NCI-H2029 (cell line): ENCODE measurements around the gene ACE.

Experiments used
- DNase-seq: peaks from one replicate; lab custom pipeline; 2025; lab: John Stamatoyannopoulos, UW

ACE gene

DNA sequence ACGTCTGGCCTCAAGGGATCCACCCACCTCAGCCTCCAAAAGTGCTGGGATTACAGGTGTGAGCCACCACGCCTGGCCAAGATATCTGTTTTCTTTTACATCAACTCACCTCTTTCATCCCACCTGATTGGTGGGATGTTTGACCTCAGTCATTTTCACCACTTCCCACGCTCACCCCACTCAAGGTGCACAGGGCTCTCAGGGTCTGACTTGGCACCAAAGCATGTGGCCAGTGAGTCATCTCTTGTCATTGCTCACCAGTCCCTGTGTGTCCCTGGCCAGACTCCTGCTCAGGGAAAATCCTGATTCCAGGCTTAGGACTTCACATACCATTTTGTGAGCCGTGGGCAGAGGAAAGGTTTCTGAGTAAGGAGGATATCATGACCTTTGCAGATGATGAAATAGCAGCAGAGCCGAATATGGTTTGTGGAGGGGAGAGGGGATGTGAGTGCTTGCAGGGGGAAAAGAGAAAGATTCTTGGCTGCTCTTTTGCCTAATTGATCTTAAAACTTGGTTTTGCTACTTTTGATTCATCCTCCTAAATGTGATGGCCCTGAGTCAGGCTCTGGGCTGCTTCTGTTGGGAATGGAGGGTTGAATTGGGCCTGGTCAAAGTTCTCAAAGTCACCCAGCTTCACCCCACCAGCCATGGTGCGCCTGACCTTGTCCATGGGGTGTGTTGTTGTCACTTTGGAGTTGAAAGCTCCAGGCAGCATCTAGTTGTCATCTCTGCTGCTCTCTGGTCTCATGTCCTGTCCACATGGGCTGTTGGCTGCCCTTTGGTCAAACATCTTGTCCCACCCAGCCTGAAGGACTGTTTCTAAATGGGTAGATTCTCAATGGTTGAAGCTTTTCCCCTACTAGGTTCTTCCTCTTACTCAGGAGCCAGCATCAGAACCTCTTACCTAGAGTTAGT lies 40.3 kb downstream of the ACE start:
- no peak for DNase-seq

DNA sequence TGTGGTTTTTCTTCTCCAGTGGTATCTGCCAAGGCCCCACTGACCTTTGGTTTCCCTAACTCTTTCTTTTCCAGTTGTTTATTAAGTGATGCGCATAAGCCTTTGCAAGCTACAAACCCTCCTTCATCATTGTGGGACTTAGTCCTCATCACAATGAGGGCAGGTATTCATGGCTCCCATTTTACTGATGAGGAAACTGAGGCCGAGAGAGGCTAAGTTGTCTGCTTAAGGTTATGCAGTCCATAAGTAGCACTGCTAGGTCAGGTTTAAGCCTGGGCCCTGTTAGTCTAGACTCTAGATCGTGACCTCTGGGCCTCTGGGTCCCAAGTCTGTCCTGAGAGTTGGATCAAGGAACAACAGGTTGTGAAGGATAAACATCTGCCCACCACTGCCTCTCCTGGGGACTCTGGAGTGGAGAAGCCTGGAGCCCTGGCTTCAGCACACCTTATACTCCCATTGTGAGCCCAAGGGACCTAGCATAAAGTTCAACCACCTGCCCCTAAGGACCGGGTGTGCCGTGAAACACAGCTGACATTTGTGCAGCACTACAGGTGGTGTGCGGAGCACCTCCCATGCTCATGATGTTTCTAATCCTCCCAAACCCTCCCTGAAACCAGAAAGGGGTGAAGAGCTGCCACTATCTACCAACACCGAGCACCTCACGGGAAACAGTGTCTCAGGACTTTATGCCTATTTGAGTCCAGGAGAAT lies 41.1 kb downstream of the ACE start:
- no peak for DNase-seq

DNA sequence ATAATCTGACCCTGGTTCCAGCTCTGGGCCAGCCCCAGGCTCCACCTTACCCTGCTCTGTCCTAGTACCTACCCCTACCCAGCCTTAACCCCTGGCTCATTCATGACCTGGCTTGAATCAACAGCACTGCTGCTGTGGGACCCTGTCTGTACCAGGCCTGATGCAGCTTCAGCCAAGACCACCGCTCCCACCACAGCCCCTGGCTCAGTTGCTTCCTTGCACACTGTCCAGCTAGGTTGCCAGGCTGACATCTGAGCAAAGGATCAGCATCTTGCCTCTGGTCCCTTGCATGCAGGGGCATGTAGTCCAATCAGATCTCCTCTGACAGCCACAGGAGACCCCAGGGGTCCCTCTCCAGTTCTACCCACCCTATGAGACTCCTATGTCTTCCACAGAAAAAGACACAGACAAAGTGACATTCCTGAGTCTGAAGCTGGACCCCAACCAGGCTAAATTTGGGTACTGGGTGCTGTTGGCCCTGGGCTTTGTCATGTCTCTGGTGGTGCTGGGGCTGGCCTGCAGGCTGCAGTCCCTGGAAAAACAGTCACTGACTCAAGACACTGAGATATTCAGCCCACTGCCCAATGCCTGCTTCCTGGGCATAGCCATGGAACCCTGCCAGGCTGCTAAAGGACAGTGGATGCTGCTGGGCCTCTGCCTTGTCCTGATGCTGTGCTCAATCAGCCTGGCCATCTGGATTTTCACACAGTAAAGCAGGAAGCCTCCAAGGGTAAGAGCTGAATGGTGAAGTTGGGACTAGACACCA lies 42.4 kb downstream of the ACE start:
- DNase-seq, result no peak

DNA sequence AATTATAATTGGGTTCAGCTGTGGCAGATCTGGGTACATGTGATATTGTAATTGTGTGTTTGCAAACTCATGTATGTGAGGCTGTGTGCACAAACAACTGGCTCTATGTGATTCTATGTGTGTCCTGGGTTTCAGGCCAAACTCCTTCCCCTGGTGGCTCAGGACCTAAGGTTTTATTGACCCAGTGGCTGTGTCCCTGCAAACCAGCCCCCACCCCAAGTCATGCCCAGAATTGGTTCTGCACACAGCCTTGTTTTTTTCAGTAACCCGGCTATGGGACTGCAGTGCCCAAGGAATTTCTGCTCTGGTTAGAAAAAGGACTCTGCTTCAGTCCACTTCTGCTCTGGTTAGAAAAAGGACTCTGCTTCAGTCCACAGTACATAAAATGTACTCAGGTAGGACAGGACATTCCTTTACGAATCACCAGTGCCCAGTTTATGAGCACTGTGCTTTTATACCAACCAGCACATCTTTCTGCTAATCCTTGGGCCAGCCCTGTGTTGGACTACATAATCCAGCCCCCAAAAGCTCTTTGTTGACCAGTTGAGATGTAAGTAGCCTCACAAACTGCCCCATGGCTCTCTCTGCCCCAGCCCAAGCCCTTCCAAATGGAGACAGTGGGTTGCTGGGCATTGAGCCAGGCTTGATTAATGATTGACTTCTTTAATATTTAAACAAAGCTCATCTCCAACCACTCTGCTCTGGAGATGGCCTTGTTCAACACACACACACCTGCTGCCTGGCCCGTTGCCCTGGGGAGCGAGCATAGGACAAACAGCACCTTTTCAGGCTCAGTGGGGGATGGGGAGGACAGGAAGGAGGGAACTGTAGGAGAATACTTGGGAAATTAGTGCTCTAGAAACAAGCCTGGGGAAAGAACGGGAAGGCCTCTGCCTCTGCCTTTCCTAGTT lies 43.4 kb downstream of the ACE start:
- peak; percentile 97 for DNase-seq

DNA sequence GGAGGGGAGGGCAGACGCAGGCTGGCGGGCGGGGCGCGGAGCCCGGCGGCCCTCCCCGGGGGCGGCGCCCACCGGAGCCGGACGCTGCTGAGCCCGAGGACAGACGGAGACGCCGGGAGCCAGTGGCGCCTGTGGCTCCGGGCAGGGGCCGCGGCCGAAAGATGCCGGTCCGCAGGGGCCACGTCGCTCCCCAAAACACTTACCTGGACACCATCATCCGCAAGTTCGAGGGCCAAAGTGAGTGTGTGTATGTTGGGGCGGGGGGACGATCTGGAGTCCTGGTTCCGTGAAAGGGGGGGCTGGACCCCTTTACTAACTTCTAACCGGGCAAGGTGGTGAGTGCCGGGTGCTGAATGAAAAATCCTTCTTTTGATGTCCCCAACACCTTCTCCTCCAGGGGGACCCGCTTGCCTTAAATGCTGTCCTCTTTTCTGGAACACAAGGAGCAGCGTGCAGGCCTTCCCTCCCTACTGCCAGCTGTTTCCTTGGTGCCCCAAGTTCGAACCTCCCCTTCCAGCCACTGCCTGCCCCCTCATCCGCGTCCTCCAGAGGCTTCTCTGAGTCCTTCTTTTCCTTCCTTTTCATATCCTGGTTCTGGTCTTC lies 46.5 kb downstream of the ACE start, which contains the start of gene KCNH6:
KCNH6 (plus strand) TSS at position 106 of the 603 bp plus-strand sequence; CDS start at position 162, 56 bp downstream.
- DNase-seq, result no peak

DNA sequence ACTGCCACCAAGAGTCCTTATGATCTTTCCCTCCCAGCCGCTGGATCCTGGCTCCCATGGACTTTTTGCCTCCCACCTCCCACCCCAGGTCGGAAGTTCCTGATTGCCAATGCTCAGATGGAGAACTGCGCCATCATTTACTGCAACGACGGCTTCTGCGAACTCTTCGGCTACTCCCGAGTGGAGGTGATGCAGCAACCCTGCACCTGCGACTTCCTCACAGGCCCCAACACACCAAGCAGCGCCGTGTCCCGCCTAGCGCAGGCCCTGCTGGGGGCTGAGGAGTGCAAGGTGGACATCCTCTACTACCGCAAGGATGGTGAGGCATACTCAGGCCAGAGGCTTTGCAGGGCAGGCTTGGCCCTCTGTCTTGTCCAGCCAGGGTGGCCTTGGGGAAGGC lies 47.2 kb downstream of the ACE start:
- DNase-seq, result no peak

DNA sequence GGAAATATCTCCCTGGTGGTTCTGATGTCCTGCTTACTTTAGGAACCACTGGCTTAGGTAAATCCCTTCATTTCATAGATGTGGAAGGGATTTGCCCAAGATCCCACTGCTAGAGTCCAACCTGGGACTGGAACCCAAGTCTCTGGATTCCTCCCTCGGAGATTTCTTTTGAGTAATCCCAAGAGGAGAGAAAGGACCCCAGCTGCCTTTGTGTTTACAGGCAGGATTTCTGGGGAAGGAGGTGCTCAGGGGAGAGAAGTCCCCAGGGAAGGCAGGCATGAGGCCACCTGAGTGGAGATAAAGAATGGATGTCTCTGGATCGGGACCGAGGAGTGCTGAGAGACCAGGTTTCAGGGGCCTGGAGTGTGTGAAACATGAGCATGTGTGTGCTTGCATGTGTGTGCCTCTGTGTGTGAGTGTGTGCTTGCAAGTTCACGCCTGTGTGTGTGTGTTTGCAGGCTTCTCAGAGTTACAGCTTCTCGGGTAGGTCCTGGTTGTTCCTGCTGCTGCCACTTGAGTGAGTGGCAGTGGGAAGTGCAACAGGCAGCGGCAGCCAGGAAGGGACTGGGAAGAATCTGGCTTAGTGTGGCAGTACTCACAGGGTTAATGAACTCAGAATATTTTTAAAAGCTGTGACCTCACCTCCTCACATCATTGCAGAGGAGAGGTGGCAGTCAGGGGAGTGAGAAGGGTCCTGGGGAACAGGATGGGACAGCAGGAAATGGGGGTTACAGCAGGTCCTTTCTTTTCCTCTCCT lies 48.5 kb downstream of the ACE start:
- no peak for DNase-seq

DNA sequence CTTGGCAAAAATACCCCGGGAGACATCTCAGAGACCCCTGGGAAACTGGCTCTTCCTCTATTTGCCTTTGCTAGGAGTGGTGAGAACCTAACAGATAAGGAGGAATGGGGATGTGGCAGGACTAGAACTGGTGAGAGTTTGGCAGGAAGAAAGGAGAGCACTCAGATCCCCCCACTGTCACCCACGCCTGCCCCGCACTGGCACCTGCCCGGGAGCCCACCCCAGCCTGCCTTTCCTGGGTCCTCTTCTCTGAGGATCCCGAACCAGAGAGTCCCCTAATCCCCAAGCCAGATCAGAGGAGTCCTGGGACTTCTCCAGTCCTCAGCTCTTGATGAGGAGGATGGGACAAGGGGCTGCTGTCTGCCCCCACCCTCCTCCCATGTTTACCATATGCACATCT lies 50.0 kb downstream of the ACE start:
- no peak for DNase-seq

DNA sequence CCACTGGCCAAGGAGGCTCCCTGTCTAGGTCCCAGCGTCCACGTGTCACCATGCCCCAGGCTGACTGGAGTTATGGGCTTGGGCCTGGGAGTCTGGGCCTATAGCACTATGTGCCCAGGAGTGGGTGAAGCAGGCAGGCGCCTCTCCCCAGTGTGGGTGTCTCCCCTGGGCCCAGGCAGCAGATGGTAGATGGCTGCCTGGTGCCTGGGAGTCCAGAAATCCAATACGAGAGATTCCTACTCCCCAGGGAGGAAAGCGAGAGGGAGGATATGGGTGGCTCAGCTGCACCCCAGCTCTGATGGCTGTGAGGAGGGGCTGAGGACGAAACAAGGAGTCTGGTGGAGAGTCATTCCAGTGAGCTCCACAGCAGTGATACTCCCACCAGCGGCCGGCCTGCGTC lies 51.3 kb downstream of the ACE start:
- no peak for DNase-seq

DNA sequence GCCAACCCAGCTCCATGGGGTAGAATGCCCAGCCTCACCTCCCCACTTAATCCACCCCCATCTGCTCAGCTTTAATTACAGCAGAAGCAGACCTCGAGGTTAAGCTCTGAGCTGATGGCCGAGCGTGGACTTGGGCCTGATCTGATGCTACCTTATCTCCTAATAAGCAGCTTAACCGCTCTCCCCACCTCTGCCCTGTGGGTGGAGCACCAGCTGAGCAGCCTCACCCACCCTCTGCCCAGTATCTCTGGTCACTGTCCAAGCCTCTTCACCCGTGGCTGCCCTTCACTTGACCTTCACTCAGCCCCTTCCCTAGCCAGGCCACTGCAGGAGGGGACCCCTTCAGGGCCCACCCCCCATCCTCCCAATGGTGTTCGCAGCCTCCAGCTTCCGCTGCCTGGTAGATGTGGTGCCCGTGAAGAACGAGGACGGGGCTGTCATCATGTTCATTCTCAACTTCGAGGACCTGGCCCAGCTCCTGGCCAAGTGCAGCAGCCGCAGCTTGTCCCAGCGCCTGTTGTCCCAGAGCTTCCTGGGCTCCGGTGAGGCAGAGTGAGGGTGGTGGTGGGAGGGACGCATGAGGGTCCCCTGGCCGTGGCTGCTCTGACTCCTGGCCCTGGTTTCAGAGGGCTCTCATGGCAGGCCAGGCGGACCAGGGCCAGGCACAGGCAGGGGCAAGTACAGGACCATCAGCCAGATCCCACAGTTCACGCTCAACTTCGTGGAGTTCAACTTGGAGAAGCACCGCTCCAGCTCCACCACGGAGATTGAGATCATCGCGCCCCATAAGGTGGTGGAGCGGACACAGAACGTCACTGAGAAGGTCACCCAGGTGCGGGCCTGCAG lies 53.1 kb downstream of the ACE start:
- no peak for DNase-seq

DNA sequence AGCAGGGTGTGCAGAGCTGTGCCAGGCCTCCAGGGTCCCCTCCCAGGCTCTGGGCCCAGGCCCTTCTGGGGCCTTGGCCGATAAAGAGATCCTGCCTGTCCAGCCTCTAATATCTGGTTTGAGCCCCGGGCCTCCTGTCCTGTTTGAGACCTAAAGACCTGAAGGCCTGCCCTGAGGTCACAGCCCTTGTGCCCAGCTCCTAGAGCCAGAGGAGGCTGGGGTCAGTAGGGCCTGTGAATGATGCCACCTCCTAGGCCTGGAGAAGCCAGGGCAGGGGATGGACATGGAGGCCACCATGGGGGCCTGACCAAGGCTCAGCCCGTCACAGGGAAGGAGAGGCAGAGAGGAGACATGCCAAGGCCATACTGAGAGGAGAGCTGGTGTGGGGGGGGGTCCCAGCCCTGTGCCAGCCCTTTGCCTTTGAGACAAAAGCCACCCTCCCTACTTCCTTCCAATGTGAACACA lies 53.7 kb downstream of the ACE start:
- no peak for DNase-seq

DNA sequence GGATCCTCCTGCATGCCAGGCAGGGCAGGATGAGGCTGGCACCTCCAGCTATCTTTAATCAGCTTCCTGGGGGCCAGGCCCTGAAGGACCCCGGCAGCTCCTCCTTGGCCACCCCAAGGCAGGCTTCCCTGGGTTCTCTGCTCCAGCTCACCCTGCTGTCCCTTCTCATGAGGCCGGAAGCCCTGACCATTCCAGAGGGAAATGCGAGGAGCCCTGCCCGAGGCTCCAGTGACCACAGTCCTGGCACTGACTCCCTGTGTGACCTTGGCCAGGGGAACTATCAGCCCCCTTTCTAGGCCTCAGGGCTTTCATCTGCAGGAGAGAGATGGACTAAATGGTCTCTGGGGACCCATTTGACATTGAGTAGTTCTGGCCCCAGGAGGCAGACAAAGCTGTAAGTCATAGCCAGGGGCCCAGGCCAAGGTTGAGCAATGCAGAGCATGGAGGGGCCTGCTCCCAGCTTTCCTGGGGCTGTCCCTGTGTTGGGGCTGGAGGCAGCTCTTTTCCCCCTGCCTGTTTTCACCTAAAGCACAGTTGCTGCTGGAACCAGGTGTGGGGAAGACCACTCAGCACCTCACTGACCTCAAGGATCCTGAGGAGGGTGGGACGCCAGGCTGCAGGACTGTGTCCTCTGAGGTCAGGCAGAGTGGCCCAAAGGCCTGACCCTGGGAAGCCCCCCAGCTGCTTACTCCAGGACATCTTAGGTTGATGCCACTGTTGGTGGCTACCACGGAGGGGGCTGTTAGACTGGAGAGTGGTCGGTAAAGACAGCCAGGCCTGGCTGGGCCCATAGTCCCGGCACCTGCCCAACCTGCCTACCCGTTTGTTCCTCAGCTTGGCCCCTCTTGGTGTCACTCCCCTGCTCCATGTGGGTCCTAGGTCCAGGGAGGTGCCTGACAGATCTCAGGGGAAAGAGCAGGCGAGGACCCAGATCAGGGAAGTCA lies 54.4 kb downstream of the ACE start:
- no peak for DNase-seq

DNA sequence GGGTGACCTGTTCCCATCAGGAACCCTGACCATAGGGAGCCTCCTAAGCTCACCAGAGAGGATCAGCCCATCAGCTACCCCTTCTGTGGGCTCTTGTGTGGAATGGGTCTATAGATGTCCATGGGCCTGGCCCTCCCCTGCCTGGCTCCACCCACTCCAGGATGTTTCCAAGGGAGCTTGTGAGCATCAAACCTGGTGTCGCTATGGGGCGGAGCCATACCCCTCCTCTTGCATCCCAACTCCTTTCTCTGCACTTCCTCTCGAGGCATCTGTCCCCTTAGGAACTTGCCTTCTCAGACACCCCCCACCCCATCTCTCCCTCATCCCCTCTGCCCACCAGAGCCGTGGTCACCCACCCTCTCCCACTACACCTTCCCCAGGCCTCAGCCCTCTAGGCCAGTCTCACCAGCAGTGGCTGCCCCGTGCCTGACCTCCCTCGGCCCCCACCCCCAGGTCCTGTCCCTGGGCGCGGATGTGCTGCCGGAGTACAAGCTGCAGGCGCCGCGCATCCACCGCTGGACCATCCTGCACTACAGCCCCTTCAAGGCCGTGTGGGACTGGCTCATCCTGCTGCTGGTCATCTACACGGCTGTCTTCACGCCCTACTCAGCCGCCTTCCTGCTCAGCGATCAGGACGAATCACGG lies 56.7 kb downstream of the ACE start:
- no peak for DNase-seq

DNA sequence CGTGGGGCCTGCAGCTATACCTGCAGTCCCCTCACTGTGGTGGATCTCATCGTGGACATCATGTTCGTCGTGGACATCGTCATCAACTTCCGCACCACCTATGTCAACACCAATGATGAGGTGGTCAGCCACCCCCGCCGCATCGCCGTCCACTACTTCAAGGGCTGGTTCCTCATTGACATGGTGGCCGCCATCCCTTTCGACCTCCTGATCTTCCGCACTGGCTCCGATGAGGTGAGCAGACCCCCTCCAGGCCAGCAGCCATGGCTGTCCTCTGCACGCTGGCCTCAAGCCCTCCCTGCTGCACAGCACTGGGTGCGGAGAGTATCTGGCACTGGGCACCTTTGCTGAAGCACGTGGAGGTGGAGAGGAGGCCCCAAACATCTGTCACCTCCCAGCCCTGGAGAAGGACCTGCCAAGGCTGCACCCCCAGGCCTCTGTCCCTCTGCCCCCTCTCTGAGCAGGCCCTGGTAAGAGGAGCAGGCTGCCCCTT lies 57.3 kb downstream of the ACE start:
- no peak for DNase-seq

DNA sequence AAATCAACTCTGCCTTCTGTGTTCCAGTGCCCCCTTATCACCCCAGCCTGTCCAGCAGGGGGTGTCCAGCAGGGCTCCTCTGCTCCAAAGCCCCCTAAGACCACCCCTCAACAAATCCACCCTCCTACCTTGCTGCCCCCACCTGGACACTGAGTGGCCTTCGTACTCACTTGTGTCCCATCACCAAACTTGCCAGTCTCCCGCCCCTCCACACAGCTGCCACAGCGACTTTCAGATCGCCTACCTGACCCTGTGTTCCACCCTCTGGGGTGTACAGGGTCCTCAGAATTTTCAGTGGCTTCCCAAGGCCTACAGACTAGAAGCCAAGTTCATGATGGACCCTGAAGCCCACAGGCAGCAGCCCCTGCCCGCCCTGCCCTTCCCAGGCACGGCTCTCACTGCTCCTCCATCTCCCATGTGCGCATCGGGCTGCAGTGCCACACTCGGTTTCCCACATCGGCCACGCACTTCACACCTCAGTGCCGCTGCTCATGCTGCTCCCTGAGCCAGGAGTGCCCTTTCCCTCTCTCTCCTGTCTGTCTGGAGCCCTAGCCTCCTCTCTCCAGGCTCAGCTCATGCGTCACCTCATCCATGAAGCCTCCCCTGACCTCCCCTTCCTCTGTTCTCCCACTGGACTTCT lies 58.1 kb downstream of the ACE start:
- DNase-seq, result no peak

DNA sequence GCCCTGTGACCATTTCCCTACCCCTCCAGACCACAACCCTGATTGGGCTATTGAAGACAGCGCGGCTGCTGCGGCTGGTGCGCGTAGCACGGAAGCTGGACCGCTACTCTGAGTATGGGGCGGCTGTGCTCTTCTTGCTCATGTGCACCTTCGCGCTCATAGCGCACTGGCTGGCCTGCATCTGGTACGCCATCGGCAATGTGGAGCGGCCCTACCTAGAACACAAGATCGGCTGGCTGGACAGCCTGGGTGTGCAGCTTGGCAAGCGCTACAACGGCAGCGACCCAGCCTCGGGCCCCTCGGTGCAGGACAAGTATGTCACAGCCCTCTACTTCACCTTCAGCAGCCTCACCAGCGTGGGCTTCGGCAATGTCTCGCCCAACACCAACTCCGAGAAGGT lies 58.8 kb downstream of the ACE start:
- no peak for DNase-seq

DNA sequence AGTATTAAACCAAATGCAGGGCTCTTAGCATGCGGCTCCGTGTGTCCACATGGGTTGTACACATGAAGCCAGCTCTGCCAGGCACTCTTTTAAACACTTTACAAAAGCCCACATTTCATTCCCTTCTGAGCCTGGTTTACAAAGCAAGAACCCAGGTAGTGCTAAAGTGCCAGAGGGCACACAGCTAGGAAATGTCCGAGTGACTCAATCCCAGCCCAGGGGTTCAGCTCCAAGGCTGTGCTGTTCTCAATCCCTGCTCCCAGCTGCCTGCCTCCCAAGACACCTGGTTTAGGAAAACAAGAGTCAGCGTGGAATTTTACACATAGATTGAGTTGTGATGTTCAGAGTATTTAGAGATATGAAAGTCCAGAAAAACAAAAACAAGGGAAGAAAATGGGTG lies 60.1 kb downstream of the ACE start:
- DNase-seq, result no peak
